22Rv1 (cell line): Measurements from ENCODE around the gene DIP2B.

Experiments
- CTCF ChIP-seq: fragments of 450-650 bp; IDR thresholded peaks from 2 replicates; pipeline ENCODE4 v1.5.1; 2017; ENCODE audit warnings: mild to moderate bottlenecking
- ZFX ChIP-seq: fragments of 450-650 bp; IDR thresholded peaks from 2 replicates; pipeline ENCODE4 v1.6.1; 2017; ENCODE audit warnings: antibody characterized with exemption, borderline replicate concordance

- TF ChIP-seq CTCF: no peak
- TF ChIP-seq ZFX: no peak
Measured at GRCh38 chr12:50633955-50634354, 129.2 kb downstream of the DIP2B start.
